ENCODE results near the gene NPIPB8.
"Not testable (repeated sequence)": the region's sequence is repeated elsewhere in the genome, so short reads cannot be mapped to it uniquely, and the experiment has no call there.

NPIPB8 gene

DNA sequence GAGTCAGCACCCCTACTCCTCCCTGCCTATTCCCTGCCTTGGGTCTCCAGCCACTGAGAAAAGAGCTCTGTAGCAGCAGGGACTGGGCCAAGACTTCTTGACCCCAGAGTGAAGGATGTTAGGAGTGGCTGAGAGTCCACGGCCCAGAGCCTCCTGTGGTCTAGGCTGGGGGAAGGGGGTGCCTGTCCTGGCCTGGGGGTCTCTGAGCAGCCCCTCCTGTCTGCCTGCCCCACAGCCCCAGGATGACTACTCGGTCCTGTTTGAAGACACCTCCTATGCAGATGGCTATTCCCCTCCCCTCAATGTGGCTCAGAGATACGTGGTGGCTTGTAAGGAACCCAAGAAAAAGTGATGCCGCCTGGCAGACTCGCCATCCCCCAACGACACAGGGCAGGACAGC lies 46.5 kb upstream of the NPIPB8 start:
- no peaks in the 10 kb centered on the region for H3K27me3 ChIP-seq (ENCODE audit: insufficient read depth, poor library complexity, severe bottlenecking)
- no peak overlapping the region for H3K4me3 ChIP-seq (replicated peaks; ENCODE audit: insufficient read depth, low read length)
- no peak for DNase-seq (ENCODE audit: low read depth in 1 of 2, low spot score in 1 of 2)
- no peak for TF ChIP-seq POLR2AphosphoS5 (IDR thresholded peaks at IDR 0.05; ENCODE audit: low read depth)
- no peak for TF ChIP-seq REST (IDR thresholded peaks at IDR 0.05; ENCODE audit: insufficient replicate concordance, low read depth)
- TF ChIP-seq GABPA (IDR thresholded peaks at IDR 0.05; ENCODE audit: low read depth) = no peak
- TF ChIP-seq SPI1 (IDR thresholded peaks at IDR 0.05; ENCODE audit: borderline replicate concordance, low read depth) = no peak
- TF ChIP-seq, protein P1, sequence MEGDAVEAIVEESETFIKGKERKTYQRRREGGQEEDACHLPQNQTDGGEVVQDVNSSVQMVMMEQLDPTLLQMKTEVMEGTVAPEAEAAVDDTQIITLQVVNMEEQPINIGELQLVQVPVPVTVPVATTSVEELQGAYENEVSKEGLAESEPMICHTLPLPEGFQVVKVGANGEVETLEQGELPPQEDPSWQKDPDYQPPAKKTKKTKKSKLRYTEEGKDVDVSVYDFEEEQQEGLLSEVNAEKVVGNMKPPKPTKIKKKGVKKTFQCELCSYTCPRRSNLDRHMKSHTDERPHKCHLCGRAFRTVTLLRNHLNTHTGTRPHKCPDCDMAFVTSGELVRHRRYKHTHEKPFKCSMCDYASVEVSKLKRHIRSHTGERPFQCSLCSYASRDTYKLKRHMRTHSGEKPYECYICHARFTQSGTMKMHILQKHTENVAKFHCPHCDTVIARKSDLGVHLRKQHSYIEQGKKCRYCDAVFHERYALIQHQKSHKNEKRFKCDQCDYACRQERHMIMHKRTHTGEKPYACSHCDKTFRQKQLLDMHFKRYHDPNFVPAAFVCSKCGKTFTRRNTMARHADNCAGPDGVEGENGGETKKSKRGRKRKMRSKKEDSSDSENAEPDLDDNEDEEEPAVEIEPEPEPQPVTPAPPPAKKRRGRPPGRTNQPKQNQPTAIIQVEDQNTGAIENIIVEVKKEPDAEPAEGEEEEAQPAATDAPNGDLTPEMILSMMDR (IDR thresholded peaks at IDR 0.05; ENCODE audit: insufficient read depth, low read length) = no peak
- no peak overlapping the region for H3K27ac ChIP-seq (replicated peaks)

- H3K4me3 ChIP-seq (replicated peaks; ENCODE audit: insufficient read depth, low read length) = no peak overlapping the region
- H3K27ac ChIP-seq (replicated peaks) = no peak overlapping the region
- DNase-seq (ENCODE audit: low read depth in 1 of 2, low spot score in 1 of 2) = no peak
- no peaks in the 10 kb centered on the region for H3K27me3 ChIP-seq (ENCODE audit: insufficient read depth, poor library complexity, severe bottlenecking)
- TF ChIP-seq, protein P1 (IDR thresholded peaks at IDR 0.05; ENCODE audit: insufficient read depth, low read length) = no peak
- 0 out of 2 replicates have a peak, but pooled peaks have one; percentile 11 for TF ChIP-seq POLR2AphosphoS5 (IDR thresholded peaks at IDR 0.05; ENCODE audit: low read depth)
- TF ChIP-seq GABPA (IDR thresholded peaks at IDR 0.05; ENCODE audit: low read depth) = no peak
- TF ChIP-seq REST (IDR thresholded peaks at IDR 0.05; ENCODE audit: insufficient replicate concordance, low read depth) = no peak
- no peak for TF ChIP-seq SPI1 (IDR thresholded peaks at IDR 0.05; ENCODE audit: borderline replicate concordance, low read depth)
Observed at GRCh38 chr16:28592511-28592910, 45.4 kb upstream of the NPIPB8 start.

DNA sequence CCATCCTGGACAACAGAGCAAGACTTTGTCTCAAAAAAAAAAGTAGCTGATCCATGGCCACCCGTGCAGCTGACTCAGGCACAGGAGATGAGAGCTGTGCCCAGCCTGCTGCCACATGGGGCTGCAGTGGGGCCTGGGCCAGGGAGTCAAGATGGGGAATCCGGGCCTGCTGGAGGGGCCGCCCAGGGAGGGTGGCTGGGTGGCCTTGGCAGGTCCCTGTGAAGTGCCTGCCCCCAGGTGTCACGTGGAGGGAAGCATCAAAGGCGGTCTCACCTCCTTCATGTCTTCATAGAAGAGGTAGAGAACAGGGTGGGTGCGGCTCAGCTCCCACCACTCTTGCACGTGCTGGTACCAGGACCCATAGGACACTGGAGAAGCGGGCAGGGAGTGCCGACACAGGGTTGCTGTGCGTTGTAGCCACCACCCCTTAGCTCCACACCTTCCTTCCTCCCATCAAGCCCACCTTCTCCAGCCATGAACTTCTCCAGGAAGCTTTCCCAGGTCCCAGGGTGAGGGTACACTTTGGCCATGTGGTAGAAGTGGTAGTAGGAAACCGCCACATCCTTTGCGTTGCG lies 44.8 kb upstream of the NPIPB8 start:
- no peak for DNase-seq (ENCODE audit: low read depth in 1 of 2, low spot score in 1 of 2)
- Histone ChIP-seq H3K27ac (replicated peaks) (no peak overlapping the region), H3K27me3 (ENCODE audit: insufficient read depth, poor library complexity, severe bottlenecking) (no peaks in the 10 kb centered on the region), H3K4me3 (replicated peaks; ENCODE audit: insufficient read depth, low read length) (no peak overlapping the region)
- 0 out of 2 replicates have a peak, but pooled peaks have one; percentile 9 for TF ChIP-seq POLR2AphosphoS5 (IDR thresholded peaks at IDR 0.05; ENCODE audit: low read depth)
- TF ChIP-seq GABPA (IDR thresholded peaks at IDR 0.05; ENCODE audit: low read depth) = no peak

DNA sequence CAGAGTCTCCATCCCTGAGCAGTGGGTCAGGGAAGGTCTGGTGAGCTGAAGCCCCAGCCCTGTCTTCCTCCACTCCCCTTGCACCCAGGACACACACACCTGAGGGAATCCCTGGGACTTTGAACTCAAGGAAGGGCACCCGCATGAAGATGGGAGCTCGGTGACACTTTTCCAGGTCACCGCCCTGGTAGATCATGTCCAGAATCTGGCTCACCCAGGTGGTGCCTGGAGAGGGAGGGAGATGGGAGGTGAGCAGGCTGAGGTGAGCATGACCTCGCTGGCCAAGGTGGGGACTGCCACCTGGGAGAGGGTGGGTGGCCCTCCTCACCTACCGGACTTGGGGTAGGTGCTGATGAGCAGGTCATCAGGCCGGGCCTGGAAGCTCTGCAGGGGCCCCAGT lies 42.4 kb upstream of the NPIPB8 start:
- not testable (repeated sequence) for H3K27ac ChIP-seq (replicated peaks); H3K27me3 ChIP-seq (ENCODE audit: insufficient read depth, poor library complexity, severe bottlenecking); DNase-seq (ENCODE audit: low read depth in 1 of 2, low spot score in 1 of 2); H3K4me3 ChIP-seq (replicated peaks; ENCODE audit: insufficient read depth, low read length)

- Histone ChIP-seq H3K27ac (replicated peaks) (no peak overlapping the region), H3K27me3 (ENCODE audit: insufficient read depth, poor library complexity, severe bottlenecking) (no peaks in the 10 kb centered on the region), H3K4me3 (replicated peaks; ENCODE audit: insufficient read depth, low read length) (no peak overlapping the region)
- no peak for DNase-seq (ENCODE audit: low read depth in 1 of 2, low spot score in 1 of 2)
- no peak for TF ChIP-seq GABPA (IDR thresholded peaks at IDR 0.05; ENCODE audit: low read depth)
- TF ChIP-seq SPI1 (IDR thresholded peaks at IDR 0.05; ENCODE audit: borderline replicate concordance, low read depth) = no peak
- TF ChIP-seq REST (IDR thresholded peaks at IDR 0.05; ENCODE audit: insufficient replicate concordance, low read depth) = no peak
- TF ChIP-seq, protein P1 (IDR thresholded peaks at IDR 0.05; ENCODE audit: insufficient read depth, low read length) = no peak
- TF ChIP-seq POLR2AphosphoS5 (IDR thresholded peaks at IDR 0.05; ENCODE audit: low read depth) = no peak
Observed at GRCh38 chr16:28596115-28596630, 41.7 kb upstream of the NPIPB8 start.
